Endodermal cell (in vitro differentiated cells): ENCODE data around the gene FGFBP1. TPM values are rescaled to one million over a fixed set of nuclear protein-coding genes. Genes with fewer than 3 reads are reported as not detected.

Source experiments
- DNase-seq: peaks from one replicate; pipeline ENCODE4 v3.0.0-alpha.2; 2017
- H3K27ac ChIP-seq: 2 replicates; pipeline ENCODE4 v1.5.1; 2013; ENCODE audit warnings: mild to moderate bottlenecking, low read depth, low read length, moderate library complexity
- H3K27me3 ChIP-seq: 2 replicates; pipeline ENCODE4 v1.6.1; 2013; ENCODE audit warnings: mild to moderate bottlenecking, low read length, moderate library complexity; ENCODE audit not compliant: insufficient read depth, control insufficient read depth, poor library complexity, severe bottlenecking
- H3K36me3 ChIP-seq: 2 replicates; pipeline ENCODE4 v1.7.0; 2013; ENCODE audit warnings: mild to moderate bottlenecking, low read length, moderate library complexity; ENCODE audit not compliant: control insufficient read depth, insufficient read depth
- H3K4me1 ChIP-seq: one replicate; pipeline ENCODE4 v1.7.0; 2013; ENCODE audit warnings: low read length; ENCODE audit not compliant: control insufficient read depth, insufficient read depth
- H3K4me3 ChIP-seq: 2 replicates; pipeline ENCODE4 v1.5.1; 2013; ENCODE audit warnings: mild to moderate bottlenecking, low read length, moderate library complexity
- H3K9ac ChIP-seq: 2 replicates; pipeline ENCODE4 v1.6.1; 2013; ENCODE audit warnings: mild to moderate bottlenecking, low read length, moderate library complexity; ENCODE audit not compliant: poor library complexity, severe bottlenecking; ENCODE audit errors: extremely low read depth
- H3K9me3 ChIP-seq: 2 replicates; pipeline ENCODE4 v1.6.1; 2013; ENCODE audit warnings: mild to moderate bottlenecking, low read length, moderate library complexity; ENCODE audit not compliant: control insufficient read depth
- H3K27ac Mint-ChIP-seq: 2 replicates; pipeline ENCODE4 v1.8.0; 2020; ENCODE audit warnings: mixed read lengths
- H3K27me3 Mint-ChIP-seq: 2 replicates; pipeline ENCODE4 v1.8.0; 2021; ENCODE audit warnings: mild to moderate bottlenecking, mixed read lengths; ENCODE audit not compliant: insufficient read depth
- H3K36me3 Mint-ChIP-seq: 2 replicates; pipeline ENCODE4 v1.8.0; 2020; ENCODE audit warnings: low read depth, mixed read lengths
- H3K4me1 Mint-ChIP-seq: 2 replicates; pipeline ENCODE4 v1.8.0; 2020; ENCODE audit warnings: mixed read lengths
- H3K4me3 Mint-ChIP-seq: 2 replicates; pipeline ENCODE4 v1.8.0; 2020; ENCODE audit warnings: mild to moderate bottlenecking, moderate library complexity, mixed read lengths
- H3K9me3 Mint-ChIP-seq: 2 replicates; pipeline ENCODE4 v1.8.0; 2020; ENCODE audit warnings: mild to moderate bottlenecking, mixed read lengths
- CTCF ChIP-seq: fragments of 200-600 bp; sonication (generic); conservative IDR thresholded peaks from 2 replicates; pipeline ENCODE4 v1.5.0; 2021; ENCODE audit warnings: antibody characterized with exemption, mild to moderate bottlenecking
- WGBS, 2 experiments: methylation state at CpG; one replicate each; pipeline versions ENCODE4 v1.1.5 to v1.1.7; 2013; ENCODE audit warnings: missing lambda C conversion rate in 2 of 2, mixed read lengths in 1 of 2; ENCODE audit not compliant: insufficient coverage in 1 of 2, insufficient read length in 1 of 2; 5-methylcytosine and 5-hydroxymethylcytosine counted together
- total RNA-seq, 2 donors: library from RNA; stranded (reverse); fragmentation: NEBNext Ultra II Directional in 1 of 2; extraction: Animal tissue kit (Norgen Biotek cat#: 25700) in 1 of 2; gene quantifications; 2 replicates in 1 of 2; 3 replicates in 1 of 2; pipeline ENCODE4 v1.2.1, GENCODE V29; 2021

The FGFBP1 gene
- total RNA-seq, 2 donors from 2014 or later: not detected

GRCh38 chr4:15948826-15949225 is 10.3 kb upstream of the FGFBP1 start:
- H3K9me3 ChIP-seq: no peaks in the 10 kb centered on the region
- Mint-ChIP-seq H3K9me3 (peaks cover 12% of the 10 kb centered on the region), H3K4me1 (peaks cover 3% of the 10 kb centered on the region), H3K27me3 (no peaks in the 10 kb centered on the region), H3K36me3 (no peaks in the 10 kb centered on the region), H3K27ac (no peak overlapping the region), H3K4me3 (no peak overlapping the region)
- TF ChIP-seq CTCF: no peak
- H3K4me3 ChIP-seq: no peak overlapping the region
- 76 to 88% methylated on average over 7 to 9 of the region's 9 CpGs for WGBS, 2 experiments
- H3K9ac ChIP-seq: no peak overlapping the region
- H3K4me1 ChIP-seq: no peaks in the 10 kb centered on the region
- H3K27me3 ChIP-seq: no peaks in the 10 kb centered on the region
- H3K36me3 ChIP-seq: no peaks in the 10 kb centered on the region
- H3K27ac ChIP-seq: no peak overlapping the region
- DNase-seq: no peak

GRCh38 chr4:15947684-15948083 is 9.1 kb upstream of the FGFBP1 start:
- peaks cover 3% of the 10 kb centered on the region for H3K4me1 Mint-ChIP-seq
- no peak for TF ChIP-seq CTCF
- H3K27me3 Mint-ChIP-seq: no peaks in the 10 kb centered on the region
- no peak overlapping the region for H3K4me3 ChIP-seq
- H3K9me3 ChIP-seq: no peaks in the 10 kb centered on the region
- no peaks in the 10 kb centered on the region for H3K36me3 Mint-ChIP-seq
- H3K4me1 ChIP-seq: no peaks in the 10 kb centered on the region
- no peak overlapping the region for H3K9ac ChIP-seq
- H3K27me3 ChIP-seq: no peaks in the 10 kb centered on the region
- no peak for DNase-seq
- H3K27ac Mint-ChIP-seq: no peak overlapping the region
- H3K36me3 ChIP-seq: no peaks in the 10 kb centered on the region
- H3K9me3 Mint-ChIP-seq: peaks cover 3% of the 10 kb centered on the region
- H3K4me3 Mint-ChIP-seq: no peak overlapping the region
- H3K27ac ChIP-seq: no peak overlapping the region
- WGBS, 2 experiments: 92 to 95% methylated on average over 4 to 8 of the region's 8 CpGs

- Mint-ChIP-seq H3K4me3 (no peak overlapping the region), H3K27ac (no peak overlapping the region), H3K36me3 (no peaks in the 10 kb centered on the region), H3K9me3 (no peaks in the 10 kb centered on the region), H3K4me1 (peaks cover 3% of the 10 kb centered on the region), H3K27me3 (no peaks in the 10 kb centered on the region)
- WGBS, 2 experiments: 83 to 100% methylated on average over 1 of the region's 1 CpG
- Histone ChIP-seq H3K4me3 (no peak overlapping the region), H3K27me3 (no peaks in the 10 kb centered on the region), H3K4me1 (no peaks in the 10 kb centered on the region), H3K9ac (no peak overlapping the region), H3K27ac (no peak overlapping the region), H3K9me3 (no peaks in the 10 kb centered on the region), H3K36me3 (no peaks in the 10 kb centered on the region)
- DNase-seq: no peak
- TF ChIP-seq CTCF: no peak
Measured at GRCh38 chr4:15945516-15945915, 7.0 kb upstream of the FGFBP1 start.
